B cell (primary cell): Measurements from ENCODE around the gene ARHGAP42. TPM values are rescaled to one million over a fixed set of nuclear protein-coding genes. Genes with fewer than 3 reads are reported as not detected.

Experiments
- ATAC-seq: fragments of 200-7000 bp; cut with Tn5 transposase; one replicate; pipeline ENCODE4 v1.10.0; 2021; ENCODE audit warnings: low read depth, mild to moderate bottlenecking, moderate number of reproducible peaks, moderate library complexity
- CTCF ChIA-PET: fragments of 350-600 bp; sonication (Branson Sonifier 250); formaldehyde crosslinking; loops from one replicate; lab custom pipeline; 2021; ENCODE audit warnings: antibody characterized with exemption, inconsistent platforms; lab: Charles Lee
- POLR2A ChIA-PET: fragments of 350-600 bp; sonication (Branson Sonifier 250); formaldehyde crosslinking; loops from one replicate; lab custom pipeline; 2021; ENCODE audit warnings: antibody characterized with exemption; lab: Charles Lee
- DNase-seq: peaks from one replicate; pipeline ENCODE4 v3.0.0; 2013
- H2AFZ ChIP-seq: 2 replicates; pipeline ENCODE4 v1.6.1; 2012; ENCODE audit warnings: mild to moderate bottlenecking, low read depth, low read length; ENCODE audit not compliant: insufficient read depth, poor library complexity, severe bottlenecking
- H3K27ac ChIP-seq, 2 donors: 1 replicate in 1 of 2; 2 replicates in 1 of 2; pipeline ENCODE4 v1.5.1; 2012 to 2013; ENCODE audit warnings: low read length in 2 of 2, mild to moderate bottlenecking in 2 of 2, moderate library complexity in 1 of 2
- H3K27me3 ChIP-seq, 4 experiments: fragments of 200-600 bp in 1 of 4; sonication (generic) in 1 of 4; replicated peaks in 1 of 4; 1 replicate in 2 of 4; 2 replicates in 2 of 4; pipeline versions ENCODE4 v1.6.1 to v1.7.0; 2013 to 2016; ENCODE audit warnings: low read length in 3 of 4, mild to moderate bottlenecking in 2 of 4, mixed read lengths in 1 of 4, moderate library complexity in 1 of 4; ENCODE audit not compliant: insufficient read depth in 4 of 4, control insufficient read depth in 3 of 4; ENCODE audit errors: control extremely low read depth in 1 of 4
- H3K36me3 ChIP-seq, 2 experiments: replicated peaks in 1 of 2; 1 replicate in 1 of 2; 2 replicates in 1 of 2; pipeline versions ENCODE4 v1.6.1 to v1.7.1; 2013; ENCODE audit warnings: low read length in 1 of 2; ENCODE audit not compliant: insufficient read depth in 2 of 2, control insufficient read depth in 1 of 2; ENCODE audit errors: control extremely low read depth in 1 of 2, extremely low read depth in 1 of 2
- H3K4me1 ChIP-seq, 2 donors: fragments of 200-600 bp in 1 of 2; sonication (generic) in 1 of 2; 1 replicate in 1 of 2; 2 replicates in 1 of 2; pipeline versions ENCODE4 v1.5.1 to v1.6.1; 2013 to 2017; ENCODE audit warnings: low read length in 2 of 2; ENCODE audit not compliant: control insufficient read depth in 2 of 2, insufficient read depth in 2 of 2
- H3K4me2 ChIP-seq: replicated peaks from 2 replicates; pipeline ENCODE3; 2012; ENCODE audit warnings: mild to moderate bottlenecking, low read depth, low read length; ENCODE audit not compliant: poor library complexity, severe bottlenecking
- H3K4me3 ChIP-seq, 5 experiments: fragments of 200-600 bp in 1 of 5; sonication (generic) in 1 of 5; 1 replicate in 3 of 5; 2 replicates in 2 of 5; pipeline versions ENCODE4 v1.5.1 to v1.7.0; 2011 to 2016; ENCODE audit warnings: low read length in 4 of 5, mild to moderate bottlenecking in 4 of 5, low read depth in 2 of 5, control low read depth in 1 of 5, moderate library complexity in 1 of 5; ENCODE audit not compliant: insufficient read depth in 1 of 5; ENCODE audit errors: control extremely low read depth in 1 of 5, extremely low read depth in 1 of 5
- H3K79me2 ChIP-seq: fragments of 200-600 bp; sonication (generic); one replicate; pipeline ENCODE4 v1.6.0; 2016; ENCODE audit warnings: low read length; ENCODE audit not compliant: control insufficient read depth, insufficient read depth
- H3K9ac ChIP-seq: fragments of 200-600 bp; sonication (generic); 2 replicates; pipeline ENCODE4 v1.6.1; 2017; ENCODE audit warnings: mild to moderate bottlenecking, low read length, moderate library complexity
- H3K9me3 ChIP-seq, 3 donors: one replicate each; pipeline versions ENCODE4 v1.6.1 to v1.7.1; 2013; ENCODE audit warnings: low read length in 2 of 3; ENCODE audit not compliant: control insufficient read depth in 2 of 3, insufficient read depth in 1 of 3; ENCODE audit errors: control extremely low read depth in 1 of 3
- H4K20me1 ChIP-seq: 2 replicates; pipeline ENCODE4 v1.6.0; 2012; ENCODE audit warnings: mild to moderate bottlenecking, low read length; ENCODE audit not compliant: insufficient read depth, control insufficient read depth, poor library complexity, severe bottlenecking
- H3K27ac Mint-ChIP-seq: one replicate; pipeline ENCODE4 v1.8.0; 2021; ENCODE audit warnings: mixed read lengths
- H3K27me3 Mint-ChIP-seq: one replicate; pipeline ENCODE4 v1.8.0; 2021; ENCODE audit warnings: mixed read lengths
- H3K4me1 Mint-ChIP-seq: one replicate; pipeline ENCODE4 v1.8.0; 2021; ENCODE audit warnings: mixed read lengths
- H3K4me3 Mint-ChIP-seq: one replicate; pipeline ENCODE4 v1.8.0; 2021; ENCODE audit warnings: mixed read lengths
- H3K9me3 Mint-ChIP-seq: one replicate; pipeline ENCODE4 v1.8.0; 2022; ENCODE audit warnings: mixed read lengths; ENCODE audit not compliant: insufficient read depth
- CTCF ChIP-seq: fragments of 200-600 bp; IDR thresholded peaks from one replicate; pipeline ENCODE4 v1.8.0; 2022; ENCODE audit warnings: antibody characterized with exemption, mild to moderate bottlenecking
- EZH2 ChIP-seq: IDR thresholded peaks from 2 replicates; pipeline ENCODE4 v1.6.1; 2012; ENCODE audit warnings: borderline replicate concordance, low read depth, mild to moderate bottlenecking, moderate library complexity, low read length; ENCODE audit not compliant: insufficient read depth, poor library complexity, severe bottlenecking
- WGBS: methylation state at CpG from one replicate; pipeline ENCODE4 v1.1.5; 2013; ENCODE audit warnings: missing lambda C conversion rate; ENCODE audit not compliant: insufficient coverage; 5-methylcytosine and 5-hydroxymethylcytosine counted together
- intact Hi-C: fragments of 100-400 bp; cut with micrococcal nuclease; formaldehyde crosslinking; loops from one replicate; pipeline ENCODE4 v1.10.0; 2022
- polyA plus RNA-seq: library from polyadenylated mRNA; depleted of rRNA; stranded (reverse); fragments of >200 nt; gene quantifications from 2 replicates; pipeline ENCODE4 v1.2.3, GENCODE V29; 2012
- total RNA-seq, 2 donors: library from RNA; stranded (reverse); fragments of 120-200 nt in 1 of 2; gene quantifications; 1 replicate in 1 of 2; 2 replicates in 1 of 2; pipeline versions ENCODE4 v1.2.3 to v1.2.4, GENCODE V29; 2013 to 2022

ARHGAP42 gene
- total and polyA plus RNA-seq, 2 donors (not counting 1 experiment from before 2014, with no cell fraction given), result 3.8 to 4.9 TPM

GRCh38 chr11:100984668-100985067 lies 297.6 kb downstream of the ARHGAP42 start:
- Histone ChIP-seq H3K79me2 (no peaks in the 10 kb centered on the region), H2AFZ (no peak overlapping the region), H4K20me1 (no peaks in the 10 kb centered on the region), H3K9ac (peak overlapping the region; percentile 14), H3K4me2 (no peak overlapping the region), H3K27ac (no peak overlapping the region), H3K4me1 (peaks cover 6 to 7% of the 10 kb centered on the region in 2 donors), H3K4me3 (no peak overlapping the region), H3K27me3 (no peaks in the 10 kb centered on the region), H3K9me3 (no peaks in the 10 kb centered on the region), H3K36me3 (peaks cover 0 to 2% of the 10 kb centered on the region in 2 experiments)
- no peak for TF ChIP-seq CTCF
- no peak for TF ChIP-seq EZH2
- peak; percentile 36 for ATAC-seq
- Mint-ChIP-seq H3K27me3 (no peaks in the 10 kb centered on the region), H3K4me3 (no peak overlapping the region), H3K9me3 (no peaks in the 10 kb centered on the region), H3K27ac (no peak overlapping the region), H3K4me1 (peaks cover 7% of the 10 kb centered on the region)
- POLR2A ChIA-PET, result no interaction called here
- intact Hi-C loops, result no loop called here
- CTCF ChIA-PET, result no interaction called here
- peak; percentile 46 for DNase-seq
- 0% methylated on average over 1 of the region's 3 CpGs for WGBS

- Histone ChIP-seq H3K27ac (no peak overlapping the region), H3K79me2 (no peaks in the 10 kb centered on the region), H3K36me3 (peaks cover 0 to 2% of the 10 kb centered on the region in 2 experiments), H3K9me3 (no peaks in the 10 kb centered on the region), H3K27me3 (no peaks in the 10 kb centered on the region), H4K20me1 (no peaks in the 10 kb centered on the region), H3K4me2 (no peak overlapping the region), H3K4me1 (no peaks in the 10 kb centered on the region), H2AFZ (no peak overlapping the region), H3K9ac (no peak overlapping the region), H3K4me3 (no peak overlapping the region)
- DNase-seq (no peak), ATAC-seq (no peak)
- H3K27me3 Mint-ChIP-seq, result no peaks in the 10 kb centered on the region
- no peaks in the 10 kb centered on the region for H3K9me3 Mint-ChIP-seq
- intact Hi-C loops, result no loop called here
- H3K4me3 Mint-ChIP-seq, result no peak overlapping the region
- ChIA-PET POLR2A (no interaction called here), CTCF (no interaction called here)
- H3K4me1 Mint-ChIP-seq, result no peaks in the 10 kb centered on the region
- no peak for TF ChIP-seq EZH2
- TF ChIP-seq CTCF, result no peak
- no peak overlapping the region for H3K27ac Mint-ChIP-seq
- WGBS, result no CpG with 5 or more reads among the region's 1 CpG
Observed at GRCh38 chr11:100990931-100991330, 303.8 kb downstream of the ARHGAP42 start.
